ENCODE measurements around the gene OST4.

OST4 gene

GRCh38 chr2:27069436-27069835 lies 2.0 kb downstream of the OST4 start:
- H3K4me3 ChIP-seq (ENCODE audit: low read depth, low read length) = no peak overlapping the region
- TF ChIP-seq CTCF (IDR thresholded peaks at IDR 0.05; ENCODE audit: borderline replicate concordance, insufficient read depth, low read depth, low read length) = no peak

GRCh38 chr2:27067385-27067784 lies 4.1 kb downstream of the OST4 start:
- no peak overlapping the region for H3K4me3 ChIP-seq (ENCODE audit: low read depth, low read length)
- no peak for TF ChIP-seq CTCF (IDR thresholded peaks at IDR 0.05; ENCODE audit: borderline replicate concordance, insufficient read depth, low read depth, low read length)

GRCh38 chr2:27065128-27065527 lies 6.3 kb downstream of the OST4 start:
- H3K4me3 ChIP-seq (ENCODE audit: low read depth, low read length) = no peak overlapping the region
- no peak for TF ChIP-seq CTCF (IDR thresholded peaks at IDR 0.05; ENCODE audit: borderline replicate concordance, insufficient read depth, low read depth, low read length)

- no peak overlapping the region for H3K4me3 ChIP-seq (ENCODE audit: low read depth, low read length)
- TF ChIP-seq CTCF (IDR thresholded peaks at IDR 0.05; ENCODE audit: borderline replicate concordance, insufficient read depth, low read depth, low read length) = no peak
Measured at GRCh38 chr2:27060323-27060722, 11.1 kb downstream of the OST4 start.

- no peak for TF ChIP-seq CTCF (IDR thresholded peaks at IDR 0.05; ENCODE audit: borderline replicate concordance, insufficient read depth, low read depth, low read length)
- H3K4me3 ChIP-seq (ENCODE audit: low read depth, low read length) = no peak overlapping the region
Measured at GRCh38 chr2:27059141-27059820, 12.2 kb downstream of the OST4 start.

- no peak overlapping the region for H3K4me3 ChIP-seq (ENCODE audit: low read depth, low read length)
- no peak for TF ChIP-seq CTCF (IDR thresholded peaks at IDR 0.05; ENCODE audit: borderline replicate concordance, insufficient read depth, low read depth, low read length)
Measured at GRCh38 chr2:27058210-27058609, 13.2 kb downstream of the OST4 start.

- no peak overlapping the region for H3K4me3 ChIP-seq (ENCODE audit: low read depth, low read length)
- TF ChIP-seq CTCF (IDR thresholded peaks at IDR 0.05; ENCODE audit: borderline replicate concordance, insufficient read depth, low read depth, low read length) = no peak
Measured at GRCh38 chr2:27057184-27057583, 14.3 kb downstream of the OST4 start.
